Neural progenitor cell (in vitro differentiated cells): Measurements from ENCODE around the gene TRAPPC10.
"Not testable (repeated sequence)": the region's sequence is repeated elsewhere in the genome, so short reads cannot be mapped to it uniquely, and the experiment has no call there.

Source experiments
- CTCF ChIP-seq: fragments of 200-600 bp; sonication (generic); IDR thresholded peaks from 2 replicates; pipeline ENCODE4 v1.5.1; 2017; ENCODE audit warnings: antibody characterized with exemption, mild to moderate bottlenecking
- EZH2 ChIP-seq: fragments of 200-600 bp; sonication (generic); IDR thresholded peaks from 2 replicates; pipeline ENCODE4 v1.6.1; 2017; ENCODE audit warnings: antibody characterized with exemption, mild to moderate bottlenecking, moderate library complexity
- EZH2phosphoT487 ChIP-seq: fragments of 200-600 bp; sonication (generic); IDR thresholded peaks from 2 replicates; pipeline ENCODE4 v1.6.1; 2017; ENCODE audit warnings: antibody characterized with exemption

GRCh38 chr21:44098964-44099363, 86.9 kb downstream of the TRAPPC10 start:
- not testable (repeated sequence) for TF ChIP-seq CTCF, EZH2, EZH2phosphoT487
